ENCODE measurements around the gene PLAAT1. TPM values are rescaled to one million over a fixed set of nuclear protein-coding genes. Genes with fewer than 3 reads are reported as not detected.

PLAAT1 gene
- total RNA-seq, 4 donors from 2014 or later, result 5.9 to 15.0 (median 10.6) TPM

- H3K4me3 ChIP-seq (replicated peaks in 1 of 3), result no peak overlapping the region
- intact Hi-C loops (cut with DNase I), result no loop called here
- 81 to 82% methylated on average over 3 of the region's 3 CpGs for whole genome bisulfite sequencing, 2 donors
- DNase-seq, result no peak
- TF ChIP-seq, protein P1, sequence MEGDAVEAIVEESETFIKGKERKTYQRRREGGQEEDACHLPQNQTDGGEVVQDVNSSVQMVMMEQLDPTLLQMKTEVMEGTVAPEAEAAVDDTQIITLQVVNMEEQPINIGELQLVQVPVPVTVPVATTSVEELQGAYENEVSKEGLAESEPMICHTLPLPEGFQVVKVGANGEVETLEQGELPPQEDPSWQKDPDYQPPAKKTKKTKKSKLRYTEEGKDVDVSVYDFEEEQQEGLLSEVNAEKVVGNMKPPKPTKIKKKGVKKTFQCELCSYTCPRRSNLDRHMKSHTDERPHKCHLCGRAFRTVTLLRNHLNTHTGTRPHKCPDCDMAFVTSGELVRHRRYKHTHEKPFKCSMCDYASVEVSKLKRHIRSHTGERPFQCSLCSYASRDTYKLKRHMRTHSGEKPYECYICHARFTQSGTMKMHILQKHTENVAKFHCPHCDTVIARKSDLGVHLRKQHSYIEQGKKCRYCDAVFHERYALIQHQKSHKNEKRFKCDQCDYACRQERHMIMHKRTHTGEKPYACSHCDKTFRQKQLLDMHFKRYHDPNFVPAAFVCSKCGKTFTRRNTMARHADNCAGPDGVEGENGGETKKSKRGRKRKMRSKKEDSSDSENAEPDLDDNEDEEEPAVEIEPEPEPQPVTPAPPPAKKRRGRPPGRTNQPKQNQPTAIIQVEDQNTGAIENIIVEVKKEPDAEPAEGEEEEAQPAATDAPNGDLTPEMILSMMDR (IDR thresholded peaks at IDR 0.05), result no peak
- TF ChIP-seq POLR2A (IDR thresholded peaks at IDR 0.05), result no peak
- H3K4me1 ChIP-seq, result peaks cover 0 to 7% of the 10 kb centered on the region in 2 donors
- H3K9me3 ChIP-seq, result no peaks in the 10 kb centered on the region
- H3K36me3 ChIP-seq, result no peaks in the 10 kb centered on the region
- H3K27ac ChIP-seq, result no peak overlapping the region
- no peaks in the 10 kb centered on the region for H3K27me3 ChIP-seq
Measured at GRCh38 chr3:193313061-193313958, 72.3 kb downstream of the PLAAT1 start.

DNA sequence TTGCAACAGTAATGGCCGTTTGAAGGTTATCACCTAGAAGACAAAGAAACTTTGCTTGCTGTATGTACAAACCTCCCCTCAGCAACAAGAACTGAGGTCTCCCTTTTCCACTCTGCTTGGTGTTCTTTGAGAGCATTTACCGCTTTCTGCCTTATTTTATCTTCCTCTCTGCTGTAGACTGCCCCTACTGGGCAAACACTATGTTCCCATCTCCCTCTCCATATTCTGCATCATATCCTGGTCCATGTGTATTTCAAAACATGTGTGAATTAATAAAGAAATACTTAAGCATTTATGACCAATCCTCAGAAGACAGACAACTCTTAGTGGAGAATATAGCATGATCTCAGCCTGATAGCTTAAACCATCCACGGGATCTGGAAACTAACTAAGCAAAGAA, 73.1 kb downstream of the PLAAT1 start:
- no peak overlapping the region for H3K27ac ChIP-seq
- no peaks in the 10 kb centered on the region for H3K27me3 ChIP-seq
- no peak for TF ChIP-seq POLR2A (IDR thresholded peaks at IDR 0.05)
- TF ChIP-seq, protein P1 (IDR thresholded peaks at IDR 0.05), result no peak
- H3K9me3 ChIP-seq, result no peaks in the 10 kb centered on the region
- 84 to 91% methylated on average over 3 of the region's 3 CpGs for WGBS, 2 donors
- no peak for DNase-seq
- intact Hi-C loops (cut with DNase I), result no loop called here
- no peak overlapping the region for H3K4me3 ChIP-seq (replicated peaks in 1 of 3)
- H3K36me3 ChIP-seq, result no peaks in the 10 kb centered on the region
- peaks cover 0 to 7% of the 10 kb centered on the region in 2 donors for H3K4me1 ChIP-seq

GRCh38 chr3:193317682-193318300, 76.8 kb downstream of the PLAAT1 start:
- Histone ChIP-seq H3K9me3 (no peaks in the 10 kb centered on the region), H3K27me3 (no peaks in the 10 kb centered on the region), H3K27ac (no peak overlapping the region), H3K4me3 (replicated peaks in 1 of 3) (no peak overlapping the region), H3K36me3 (no peaks in the 10 kb centered on the region), H3K4me1 (no peaks in the 10 kb centered on the region)
- intact Hi-C loops (cut with DNase I), result no loop called here
- 81 to 87% methylated on average over 2 of the region's 2 CpGs for WGBS, 2 donors
- no peak for DNase-seq
- TF ChIP-seq, protein P1 (IDR thresholded peaks at IDR 0.05), result no peak
- no peak for TF ChIP-seq POLR2A (IDR thresholded peaks at IDR 0.05)

Other genes starting within 250 kb of the PLAAT1 start
- gene ATP13A5, start 137.5 kb downstream of the PLAAT1 start, total RNA-seq, result 1 to 10 TPM; 1.6 to 3.5 (median 2.4) TPM

All from thyroid gland (tissue), 4 donors.